Glutamatergic neuron (in vitro differentiated cells): Measurements from ENCODE around the gene RPTOR. TPM values are rescaled to one million over a fixed set of nuclear protein-coding genes. Genes with fewer than 3 reads are reported as not detected.

Experiments used
- DNase-seq: peaks from one replicate; pipeline ENCODE4 v3.0.0; 2022
- H3K27ac Mint-ChIP-seq: one replicate; pipeline ENCODE4 v1.8.0; 2020; ENCODE audit warnings: mild to moderate bottlenecking, mixed read lengths, inconsistent platforms; ENCODE audit not compliant: unreplicated experiment
- H3K27me3 Mint-ChIP-seq: one replicate; pipeline ENCODE4 v1.8.0; 2020; ENCODE audit warnings: mild to moderate bottlenecking, moderate library complexity, mixed read lengths, inconsistent platforms; ENCODE audit not compliant: unreplicated experiment
- H3K36me3 Mint-ChIP-seq: one replicate; pipeline ENCODE4 v1.8.0; 2020; ENCODE audit warnings: mild to moderate bottlenecking, mixed read lengths, inconsistent platforms; ENCODE audit not compliant: unreplicated experiment
- H3K4me1 Mint-ChIP-seq: one replicate; pipeline ENCODE4 v1.8.0; 2020; ENCODE audit warnings: mild to moderate bottlenecking, low read depth, mixed read lengths, inconsistent platforms; ENCODE audit not compliant: unreplicated experiment
- H3K4me3 Mint-ChIP-seq: one replicate; pipeline ENCODE4 v1.8.0; 2020; ENCODE audit warnings: mild to moderate bottlenecking, mixed read lengths, inconsistent platforms; ENCODE audit not compliant: unreplicated experiment
- H3K9me3 Mint-ChIP-seq: one replicate; pipeline ENCODE4 v1.8.0; 2020; ENCODE audit warnings: mild to moderate bottlenecking, moderate library complexity, mixed read lengths, inconsistent platforms; ENCODE audit not compliant: unreplicated experiment
- total RNA-seq: library from RNA; stranded (reverse); fragmentation: NEBNext Ultra II Directional; extraction: Animal tissue kit (Norgen Biotek cat#: 25700); gene quantifications from one replicate; pipeline ENCODE4 v1.2.1, GENCODE V29; 2021; ENCODE audit not compliant: unreplicated experiment
- TF ChIP-seq, protein P1 (sequence below): fragments of 200-600 bp; sonication (generic); IDR thresholded peaks from one replicate; pipeline ENCODE4 v1.5.0; 2021; ENCODE audit not compliant: partially characterized antibody, unreplicated experiment

The RPTOR gene
- total RNA-seq, 1 donor from 2014 or later: 39.8 TPM

DNA sequence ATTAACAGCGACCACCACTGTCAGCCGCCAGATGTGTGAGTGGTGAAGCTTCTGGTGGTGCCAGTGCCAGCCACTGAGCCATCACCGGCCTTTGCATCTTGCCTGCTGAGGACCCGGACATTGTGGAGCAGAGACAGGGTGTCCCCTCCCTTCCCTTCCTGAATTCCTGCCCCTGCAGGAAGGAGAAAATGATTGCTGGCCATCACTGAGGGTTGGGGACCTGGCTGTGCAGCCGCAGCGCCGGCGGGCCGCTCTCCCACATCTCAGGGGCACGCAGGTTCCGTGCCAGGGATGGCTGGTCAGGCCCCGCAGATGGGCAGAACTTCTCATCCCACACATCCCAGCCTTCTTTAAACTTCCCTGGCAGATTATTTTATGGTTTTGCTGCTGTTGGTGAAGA is 56.5 kb downstream of the RPTOR start:
- H3K9me3 Mint-ChIP-seq: peaks cover 9% of the 10 kb centered on the region
- peaks cover 9% of the 10 kb centered on the region for H3K36me3 Mint-ChIP-seq

GRCh38 chr17:80603396-80603795 is 58.8 kb downstream of the RPTOR start:
- H3K36me3 Mint-ChIP-seq: peaks cover 9% of the 10 kb centered on the region
- H3K4me3 Mint-ChIP-seq: no peak overlapping the region
- peaks cover 4% of the 10 kb centered on the region for H3K27me3 Mint-ChIP-seq
- H3K9me3 Mint-ChIP-seq: peaks cover 9% of the 10 kb centered on the region
- DNase-seq: no peak
- no peak overlapping the region for H3K27ac Mint-ChIP-seq
- TF ChIP-seq, protein P1, sequence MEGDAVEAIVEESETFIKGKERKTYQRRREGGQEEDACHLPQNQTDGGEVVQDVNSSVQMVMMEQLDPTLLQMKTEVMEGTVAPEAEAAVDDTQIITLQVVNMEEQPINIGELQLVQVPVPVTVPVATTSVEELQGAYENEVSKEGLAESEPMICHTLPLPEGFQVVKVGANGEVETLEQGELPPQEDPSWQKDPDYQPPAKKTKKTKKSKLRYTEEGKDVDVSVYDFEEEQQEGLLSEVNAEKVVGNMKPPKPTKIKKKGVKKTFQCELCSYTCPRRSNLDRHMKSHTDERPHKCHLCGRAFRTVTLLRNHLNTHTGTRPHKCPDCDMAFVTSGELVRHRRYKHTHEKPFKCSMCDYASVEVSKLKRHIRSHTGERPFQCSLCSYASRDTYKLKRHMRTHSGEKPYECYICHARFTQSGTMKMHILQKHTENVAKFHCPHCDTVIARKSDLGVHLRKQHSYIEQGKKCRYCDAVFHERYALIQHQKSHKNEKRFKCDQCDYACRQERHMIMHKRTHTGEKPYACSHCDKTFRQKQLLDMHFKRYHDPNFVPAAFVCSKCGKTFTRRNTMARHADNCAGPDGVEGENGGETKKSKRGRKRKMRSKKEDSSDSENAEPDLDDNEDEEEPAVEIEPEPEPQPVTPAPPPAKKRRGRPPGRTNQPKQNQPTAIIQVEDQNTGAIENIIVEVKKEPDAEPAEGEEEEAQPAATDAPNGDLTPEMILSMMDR: no peak
- H3K4me1 Mint-ChIP-seq: peaks cover 25% of the 10 kb centered on the region

More for the DNA sequence above, 56.5 kb downstream of the RPTOR start:
- peaks cover 6% of the 10 kb centered on the region for H3K27me3 Mint-ChIP-seq
- H3K4me3 Mint-ChIP-seq: no peak overlapping the region
- no peak overlapping the region for H3K27ac Mint-ChIP-seq
- H3K4me1 Mint-ChIP-seq: peaks cover 28% of the 10 kb centered on the region
- DNase-seq: no peak
- TF ChIP-seq, protein P1: no peak

DNA sequence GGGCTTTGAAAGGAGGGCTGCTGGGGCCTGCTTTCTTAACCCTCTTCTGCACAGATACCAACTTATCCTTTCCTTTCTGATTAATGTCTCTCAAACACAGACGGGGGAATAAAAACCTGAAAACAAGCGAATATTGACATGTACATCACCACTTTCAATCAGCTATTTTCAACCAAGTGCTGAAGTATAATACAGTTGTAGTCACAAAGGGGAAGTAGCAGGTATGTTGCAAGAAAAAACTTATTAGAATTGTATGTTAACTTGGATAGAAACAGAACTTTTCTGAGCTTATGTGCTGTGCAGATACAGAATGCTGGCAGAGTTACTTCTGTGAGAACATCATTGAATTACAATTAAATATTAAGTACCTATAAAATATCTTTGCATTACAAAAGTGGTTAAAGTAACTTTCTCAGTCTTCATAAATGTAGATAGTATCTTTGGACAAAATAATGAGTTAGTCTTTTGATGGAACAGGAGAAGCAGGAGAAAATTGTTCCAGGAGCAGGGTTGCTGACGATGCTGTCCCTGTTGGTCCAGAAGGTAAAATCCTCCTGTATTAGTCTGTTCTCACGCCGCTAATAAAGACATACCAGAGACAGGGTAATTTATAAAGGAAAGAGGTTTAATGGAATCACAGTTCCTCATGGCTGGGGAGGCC is 59.5 kb downstream of the RPTOR start:
- Mint-ChIP-seq H3K9me3 (peaks cover 9% of the 10 kb centered on the region), H3K4me3 (no peak overlapping the region), H3K27me3 (peaks cover 5% of the 10 kb centered on the region), H3K4me1 (peaks cover 23% of the 10 kb centered on the region), H3K36me3 (peaks cover 9% of the 10 kb centered on the region), H3K27ac (no peak overlapping the region)
- TF ChIP-seq, protein P1: no peak
- no peak for DNase-seq

DNA sequence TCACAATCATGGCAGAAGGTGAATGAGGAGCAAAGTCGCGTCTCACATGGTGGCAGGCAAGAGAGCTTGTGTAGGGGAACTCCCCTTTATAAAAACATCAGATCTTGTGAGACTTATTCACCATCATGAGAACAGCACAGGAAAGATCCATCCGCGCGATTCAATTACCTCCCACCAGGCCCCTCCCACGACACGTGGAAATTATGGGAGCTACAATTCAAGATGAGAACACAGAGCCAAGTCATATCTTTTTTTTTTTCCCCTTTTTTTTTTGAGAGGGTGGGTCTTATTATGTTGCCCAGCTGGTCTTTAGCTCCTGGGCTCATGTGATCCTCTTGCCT is 60.0 kb downstream of the RPTOR start:
- no peak overlapping the region for H3K27ac Mint-ChIP-seq
- no peak overlapping the region for H3K4me3 Mint-ChIP-seq
- peaks cover 9% of the 10 kb centered on the region for H3K9me3 Mint-ChIP-seq
- DNase-seq: no peak
- H3K27me3 Mint-ChIP-seq: peaks cover 7% of the 10 kb centered on the region
- H3K4me1 Mint-ChIP-seq: peaks cover 18% of the 10 kb centered on the region
- TF ChIP-seq, protein P1: no peak
- H3K36me3 Mint-ChIP-seq: peaks cover 9% of the 10 kb centered on the region

DNA sequence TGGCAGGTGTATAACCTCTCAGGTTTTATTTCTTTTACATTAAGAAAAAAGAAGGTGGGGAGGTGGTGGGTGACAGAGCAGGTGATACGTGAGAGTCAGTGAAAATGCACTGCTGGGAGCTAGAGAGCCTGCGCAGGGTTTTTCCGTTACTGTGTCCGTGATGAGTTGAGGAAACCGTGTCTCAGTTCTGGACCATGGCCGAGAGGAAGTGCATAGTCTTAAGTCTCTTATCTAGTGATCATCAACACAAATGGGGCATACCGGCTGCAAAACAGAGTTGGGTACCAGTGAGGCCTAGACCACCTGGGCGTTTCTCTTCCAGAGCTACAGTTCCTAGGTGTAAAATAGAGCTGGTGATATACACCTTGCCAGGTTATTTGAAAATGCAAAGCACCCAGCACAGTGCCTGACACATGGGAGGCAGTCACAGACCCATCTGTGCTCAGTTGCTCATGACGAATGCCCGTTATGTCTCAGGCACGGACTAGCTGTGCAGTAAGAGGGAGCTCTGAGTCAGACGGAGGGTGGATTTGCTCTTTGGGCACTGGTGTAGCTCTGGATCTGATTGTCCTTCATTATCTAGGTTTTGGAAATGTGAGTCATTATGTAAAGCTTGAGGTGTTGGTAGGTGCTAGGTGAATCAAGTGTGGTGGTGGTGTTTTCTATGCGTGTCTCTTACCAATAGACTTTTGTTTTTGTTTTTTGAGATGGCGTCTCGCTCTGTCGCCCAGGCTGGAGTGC is 60.9 kb downstream of the RPTOR start:
- Mint-ChIP-seq H3K27me3 (peaks cover 7% of the 10 kb centered on the region), H3K9me3 (peaks cover 9% of the 10 kb centered on the region), H3K4me3 (no peak overlapping the region), H3K27ac (no peak overlapping the region), H3K4me1 (peaks cover 9% of the 10 kb centered on the region), H3K36me3 (peaks cover 9% of the 10 kb centered on the region)
- TF ChIP-seq, protein P1: no peak
- DNase-seq: no peak
